NCI-H774 (cell line): ENCODE measurements around the gene NUBPL.
A peak's percentile ranks its signal among the peaks of the same experiment; 100 is the strongest.
"Not testable (repeated sequence)": the region's sequence is repeated elsewhere in the genome, so short reads cannot be mapped to it uniquely, and the experiment has no call there.

Source experiments
- DNase-seq: peaks from one replicate; lab custom pipeline; 2025; lab: John Stamatoyannopoulos, UW

The NUBPL gene

GRCh38 chr14:31813724-31814490 is 252.7 kb downstream of the NUBPL start:
- DNase-seq: not testable (repeated sequence)

GRCh38 chr14:31819281-31819680 is 258.1 kb downstream of the NUBPL start:
- DNase-seq: no peak

GRCh38 chr14:31825459-31825858 is 264.3 kb downstream of the NUBPL start:
- DNase-seq: no peak

- peak; percentile 60 for DNase-seq
These were observed 266.1 kb downstream of the NUBPL start for GRCh38 chr14:31827325-31827724.

GRCh38 chr14:31828946-31829868 is 268.0 kb downstream of the NUBPL start:
- no peak for DNase-seq

- DNase-seq: no peak
These were observed 273.4 kb downstream of the NUBPL start for GRCh38 chr14:31834616-31835015.

- no peak for DNase-seq
These were observed 273.8 kb downstream of the NUBPL start for GRCh38 chr14:31835049-31835448.

- DNase-seq: no peak
These were observed 275.8 kb downstream of the NUBPL start for GRCh38 chr14:31837031-31837430.

- DNase-seq: peak; percentile 61
These were observed 281.7 kb downstream of the NUBPL start for GRCh38 chr14:31842899-31843298.

- peak; percentile 15 for DNase-seq
These were observed 282.3 kb downstream of the NUBPL start for GRCh38 chr14:31843361-31844091.

- DNase-seq: no peak
These were observed 293.4 kb downstream of the NUBPL start for GRCh38 chr14:31854508-31855075.

GRCh38 chr14:31855262-31855661 is 294.1 kb downstream of the NUBPL start:
- DNase-seq: no peak

GRCh38 chr14:31856003-31856402 is 294.8 kb downstream of the NUBPL start:
- not testable (repeated sequence) for DNase-seq

GRCh38 chr14:31858868-31859267 is 297.7 kb downstream of the NUBPL start:
- DNase-seq: no peak

GRCh38 chr14:31864937-31865855 is 304.0 kb downstream of the NUBPL start:
- DNase-seq: no peak

GRCh38 chr14:31867570-31867969 is 306.4 kb downstream of the NUBPL start:
- peak; percentile 64 for DNase-seq

GRCh38 chr14:31868096-31868495 is 306.9 kb downstream of the NUBPL start:
- DNase-seq: not testable (repeated sequence)

- no peak for DNase-seq
These were observed 315.5 kb downstream of the NUBPL start for GRCh38 chr14:31876741-31877140.

- DNase-seq: no peak
These were observed 316.1 kb downstream of the NUBPL start for GRCh38 chr14:31877255-31877798.

GRCh38 chr14:31879661-31880348 is 318.6 kb downstream of the NUBPL start:
- no peak for DNase-seq
